Body of pancreas (tissue), 4 donors: Measurements from ENCODE around the gene HAUS2. TPM values are rescaled to one million over a fixed set of nuclear protein-coding genes. Genes with fewer than 3 reads are reported as not detected.

Experiments used
- ATAC-seq: fragments of 150-250 bp; one replicate; pipeline ENCODE4 v1.9.1; 2016
- DNase-seq, 4 donors: peaks; one replicate each; pipeline ENCODE4 v3.0.0-alpha.2; 2019
- H3K27ac ChIP-seq, 4 donors: fragments of 200-600 bp; sonication (generic); 1 replicate in 3 of 4; 2 replicates in 1 of 4; pipeline versions ENCODE4 v1.5.1 to v1.6.1; 2016 to 2019; ENCODE audit warnings: mild to moderate bottlenecking in 1 of 4, mixed read lengths in 1 of 4, moderate library complexity in 1 of 4
- H3K27me3 ChIP-seq, 2 donors: fragments of 200-600 bp; sonication (generic); one replicate each; pipeline ENCODE4 v1.6.0; 2016; ENCODE audit warnings: mild to moderate bottlenecking in 1 of 2
- H3K36me3 ChIP-seq, 2 donors: fragments of 200-600 bp; sonication (generic); replicated peaks in 1 of 2; 2 replicates each; pipeline ENCODE4 v1.5.1; 2016; ENCODE audit warnings: low read depth in 2 of 2; ENCODE audit not compliant: insufficient read depth in 1 of 2
- H3K4me1 ChIP-seq: fragments of 200-600 bp; sonication (generic); one replicate; pipeline ENCODE4 v1.6.0; 2016
- H3K4me3 ChIP-seq, 2 donors: fragments of 200-600 bp; sonication (generic); 1 replicate in 1 of 2; 2 replicates in 1 of 2; pipeline ENCODE4 v1.5.1; 2016 to 2019
- H3K9me3 ChIP-seq, 3 donors: fragments of 200-600 bp; sonication (generic); 1 replicate in 2 of 3; 2 replicates in 1 of 3; pipeline ENCODE4 v1.5.1; 2016
- CTCF ChIP-seq, 7 experiments: fragments of 450-650 bp in 4 of 7; fragments of 200-600 bp in 3 of 7; sonication (generic) in 3 of 7; IDR thresholded peaks; one replicate each; pipeline ENCODE4 v1.5.1; 2016 to 2019; ENCODE audit warnings: antibody characterized with exemption in 7 of 7
- POLR2A ChIP-seq, 3 donors: fragments of 450-650 bp; IDR thresholded peaks; one replicate each; pipeline ENCODE4 v1.6.1; 2016; ENCODE audit warnings: antibody characterized with exemption in 3 of 3, mild to moderate bottlenecking in 2 of 3
- WGBS, 2 donors: methylation state at CpG; one replicate each; pipeline ENCODE4 v1.1.5; 2017; 5-methylcytosine and 5-hydroxymethylcytosine counted together
- intact Hi-C: fragments of 100-400 bp; cut with DNase I; formaldehyde crosslinking; loops from one replicate; pipeline ENCODE4 v1.15.1; 2023
- total RNA-seq, 2 donors: library from RNA; depleted of rRNA; stranded (reverse); fragments of >200 nt; gene quantifications; one replicate each; pipeline ENCODE4 v1.1.0, GENCODE V29; 2016

HAUS2 gene
- total RNA-seq, 2 donors from 2014 or later: 8.6 to 24.7 TPM

- no peak for ATAC-seq
- no peak for TF ChIP-seq POLR2A (IDR thresholded peaks at IDR 0.05)
- no peak for TF ChIP-seq CTCF (IDR thresholded peaks at IDR 0.05)
- peaks cover 20% of the 10 kb centered on the region for H3K4me1 ChIP-seq
- intact Hi-C loops: no loop called here
- no peak overlapping the region for H3K4me3 ChIP-seq
- 45 to 57% methylated on average over 2 of the region's 2 CpGs for WGBS, 2 donors
- no peak overlapping the region for H3K27ac ChIP-seq
- no peaks in the 10 kb centered on the region for H3K9me3 ChIP-seq
- no peak for DNase-seq
- no peaks in the 10 kb centered on the region for H3K27me3 ChIP-seq
- H3K36me3 ChIP-seq: no peaks in the 10 kb centered on the region
These were observed 30.4 kb downstream of the HAUS2 start for GRCh38 chr15:42578984-42579537.

GRCh38 chr15:42581272-42581730, 32.7 kb downstream of the HAUS2 start:
- intact Hi-C loops: loop anchor here (10.0 kb wide), 1 partner anchor 334 kb away; no protein-coding TSS in a partner anchor
- H3K4me1 ChIP-seq: peaks cover 7% of the 10 kb centered on the region
- WGBS, 2 donors: 1 to 2% methylated on average over 12 to 37 of the region's 37 CpGs

DNA sequence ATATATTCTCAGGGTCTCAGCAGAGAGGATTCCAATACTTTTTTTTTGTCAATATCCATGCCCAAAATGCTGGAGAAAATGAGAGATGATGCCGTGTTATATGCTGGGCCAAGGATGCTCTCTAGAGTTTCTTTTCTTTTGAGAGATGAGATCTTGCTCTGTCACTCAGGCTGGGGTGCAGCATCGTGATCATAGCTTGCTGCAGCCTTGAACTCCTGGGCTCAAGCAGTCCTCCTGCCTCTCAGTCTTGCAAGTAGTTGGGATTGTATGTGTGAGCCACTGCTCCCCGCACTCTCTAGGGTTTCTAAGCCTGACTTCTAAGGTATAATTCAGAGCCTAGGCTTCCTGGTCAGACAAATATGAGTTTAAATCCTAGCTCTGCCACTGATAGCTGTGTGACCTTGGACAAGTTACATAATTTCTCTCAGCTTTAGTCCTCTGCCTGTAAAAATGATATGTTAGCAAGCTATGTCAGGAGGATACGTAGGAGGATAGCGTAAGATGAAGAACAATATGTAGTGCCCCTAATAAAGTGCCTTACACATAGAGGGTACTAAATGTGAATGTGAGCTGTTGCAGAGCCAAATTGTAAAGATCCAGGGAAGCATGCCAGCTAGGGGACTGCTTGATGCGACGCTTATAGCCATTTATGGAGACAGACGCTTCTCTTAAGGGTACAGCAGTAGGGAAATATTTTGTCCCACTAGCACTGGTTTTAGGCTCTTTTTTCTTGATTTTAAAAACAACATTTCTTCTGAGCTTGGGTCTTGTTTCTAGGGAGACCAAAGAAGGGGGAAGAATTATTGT, 34.1 kb downstream of the HAUS2 start:
- Histone ChIP-seq H3K9me3 (no peaks in the 10 kb centered on the region), H3K36me3 (no peaks in the 10 kb centered on the region), H3K4me3 (no peak overlapping the region), H3K27me3 (no peaks in the 10 kb centered on the region), H3K27ac (no peak overlapping the region), H3K4me1 (peaks cover 6% of the 10 kb centered on the region)
- 87 to 88% methylated on average over 8 of the region's 8 CpGs for WGBS, 2 donors
- intact Hi-C loops: loop anchor here (10.0 kb wide), 1 partner anchor 332 kb away; no protein-coding TSS in a partner anchor
- TF ChIP-seq CTCF (IDR thresholded peaks at IDR 0.05): no peak
- TF ChIP-seq POLR2A (IDR thresholded peaks at IDR 0.05): no peak
- ATAC-seq (no peak), DNase-seq (no peak)

More at GRCh38 chr15:42581272-42581730, 32.7 kb downstream of the HAUS2 start:
- no peaks in the 10 kb centered on the region for H3K27me3 ChIP-seq
- no peaks in the 10 kb centered on the region for H3K9me3 ChIP-seq
- no peaks in the 10 kb centered on the region for H3K36me3 ChIP-seq
- peak in 1 of 7 experiments; percentile 5 for TF ChIP-seq CTCF (IDR thresholded peaks at IDR 0.05)
- peak in 2 of 3 donors; percentile 48 to 50 for TF ChIP-seq POLR2A (IDR thresholded peaks at IDR 0.05)
- peak overlapping the region in 2 of 4 donors; percentile 38 to 50 for H3K27ac ChIP-seq
- H3K4me3 ChIP-seq: peak overlapping the region in 1 of 2 donors; percentile 9
- ATAC-seq (peak; percentile 94), DNase-seq (peak; percentile 75 to 87 (median 86))

DNA sequence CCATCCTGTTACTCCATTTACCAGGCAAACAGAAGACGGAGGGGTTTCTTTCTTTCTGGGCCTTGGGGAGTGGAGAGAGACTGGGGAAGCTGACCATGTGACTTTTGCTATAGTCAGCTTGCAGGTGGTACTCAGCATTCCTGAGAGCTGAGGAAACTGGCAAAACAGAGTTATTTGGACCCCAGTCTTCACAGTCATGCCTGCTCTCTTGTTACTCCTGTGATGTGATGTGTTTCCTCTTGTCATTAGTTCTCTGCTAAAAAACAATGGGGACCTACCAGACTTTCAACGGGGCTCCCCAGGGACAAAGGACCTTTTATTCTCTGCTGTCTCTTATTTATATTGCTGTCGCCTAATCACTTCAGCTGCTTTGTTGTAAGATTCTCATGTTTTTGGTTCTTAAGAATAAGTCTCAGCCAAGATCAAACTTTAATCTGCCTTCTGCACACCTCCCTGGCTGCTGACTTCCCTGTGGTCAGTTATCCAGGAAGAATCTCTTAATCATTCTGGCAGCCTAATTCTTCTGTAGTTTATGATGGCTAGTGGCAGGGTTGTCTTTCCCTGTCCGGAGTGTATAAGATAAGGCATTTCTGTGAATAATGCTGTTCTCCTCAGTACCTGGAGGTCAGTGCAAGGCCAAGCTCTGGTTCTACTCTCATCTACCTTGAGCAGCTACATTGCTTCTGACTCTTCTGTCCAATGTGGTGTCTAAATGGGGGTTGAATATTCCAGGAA, 35.6 kb downstream of the HAUS2 start:
- H3K27ac ChIP-seq: no peak overlapping the region
- ATAC-seq (no peak), DNase-seq (no peak)
- H3K4me3 ChIP-seq: no peak overlapping the region
- H3K27me3 ChIP-seq: no peaks in the 10 kb centered on the region
- intact Hi-C loops: loop anchor here (10.0 kb wide), 1 partner anchor 331 kb away; no protein-coding TSS in a partner anchor
- no peaks in the 10 kb centered on the region for H3K9me3 ChIP-seq
- H3K4me1 ChIP-seq: peaks cover 6% of the 10 kb centered on the region
- TF ChIP-seq CTCF (IDR thresholded peaks at IDR 0.05): no peak
- TF ChIP-seq POLR2A (IDR thresholded peaks at IDR 0.05): no peak
- 29 to 30% methylated on average over 4 of the region's 4 CpGs for WGBS, 2 donors
- H3K36me3 ChIP-seq: no peaks in the 10 kb centered on the region
